MM.1S (cell line): Measurements from ENCODE around the gene ZNF593.

ENCODE experiments used
- DNase-seq: peaks from one replicate; pipeline ENCODE4 v3.0.0-alpha.2; 2015
- H2AFZ ChIP-seq: fragments of 300-600 bp; sonication (generic); 2 replicates; pipeline ENCODE4 v1.6.0; 2016; ENCODE audit warnings: antibody characterized with exemption, low read length
- H3F3A ChIP-seq: fragments of 300-600 bp; sonication (generic); 2 replicates; pipeline ENCODE4 v1.6.1; 2016; ENCODE audit warnings: mild to moderate bottlenecking, antibody characterized with exemption, low read length, moderate library complexity, mixed read lengths; ENCODE audit not compliant: insufficient read depth
- H3K27ac ChIP-seq: fragments of 300-600 bp; sonication (generic); 2 replicates; pipeline ENCODE4 v1.5.1; 2016; ENCODE audit warnings: mild to moderate bottlenecking, low read length
- H3K27me3 ChIP-seq: fragments of 300-600 bp; sonication (generic); replicated peaks from 2 replicates; pipeline ENCODE4 v1.6.0; 2016; ENCODE audit warnings: low read length; ENCODE audit not compliant: insufficient read depth
- H3K36me3 ChIP-seq: fragments of 300-600 bp; sonication (generic); replicated peaks from 2 replicates; pipeline ENCODE4 v1.6.1; 2016; ENCODE audit warnings: mild to moderate bottlenecking, low read length, mixed read lengths; ENCODE audit not compliant: insufficient read depth
- H3K4me1 ChIP-seq: fragments of 300-600 bp; sonication (generic); 2 replicates; pipeline ENCODE4 v1.6.1; 2016; ENCODE audit warnings: low read length, mixed read lengths
- H3K4me2 ChIP-seq: fragments of 300-600 bp; sonication (generic); 2 replicates; pipeline ENCODE4 v1.6.0; 2016; ENCODE audit warnings: low read depth, low read length
- H3K4me3 ChIP-seq: fragments of 300-600 bp; sonication (generic); 2 replicates; pipeline ENCODE4 v1.5.1; 2016; ENCODE audit warnings: low read length, mixed read lengths
- H3K79me2 ChIP-seq: fragments of 300-600 bp; sonication (generic); 2 replicates; pipeline ENCODE4 v1.6.1; 2016; ENCODE audit warnings: mixed run types, low read length, mixed read lengths
- H3K9ac ChIP-seq: fragments of 300-600 bp; sonication (generic); 2 replicates; pipeline ENCODE4 v1.6.1; 2016; ENCODE audit warnings: low read length, mixed read lengths
- H3K9me2 ChIP-seq: fragments of 300-600 bp; sonication (generic); replicated peaks from 2 replicates; pipeline ENCODE4 v1.6.1; 2016; ENCODE audit warnings: mild to moderate bottlenecking, low read length, mixed read lengths; ENCODE audit not compliant: insufficient read depth
- H3K9me3 ChIP-seq: fragments of 300-600 bp; sonication (generic); replicated peaks from 2 replicates; pipeline ENCODE4 v1.6.1; 2016; ENCODE audit warnings: mild to moderate bottlenecking, low read length, mixed read lengths; ENCODE audit not compliant: insufficient read depth
- H4K20me1 ChIP-seq: fragments of 300-600 bp; sonication (generic); 2 replicates; pipeline ENCODE4 v1.6.1; 2016; ENCODE audit warnings: mild to moderate bottlenecking, low read length, moderate library complexity, mixed read lengths; ENCODE audit not compliant: insufficient read depth
- CTCF ChIP-seq: fragments of 300-600 bp; sonication (generic); IDR thresholded peaks from 2 replicates; pipeline ENCODE4 v1.5.1; 2016; ENCODE audit warnings: antibody characterized with exemption, low read length, mixed read lengths
- EZH2 ChIP-seq: fragments of 300-600 bp; sonication (generic); optimal IDR thresholded peaks from 2 replicates; pipeline ENCODE3; 2017; ENCODE audit warnings: low read depth, mild to moderate bottlenecking, antibody characterized with exemption, low read length, mixed read lengths
- EZH2phosphoT487 ChIP-seq: fragments of 300-600 bp; sonication (generic); IDR thresholded peaks from 2 replicates; pipeline ENCODE4 v1.6.1; 2018; ENCODE audit warnings: antibody characterized with exemption, low read length

The ZNF593 gene

GRCh38 chr1:26177182-26177684, 7.5 kb downstream of the ZNF593 start, which contains the start of gene CNKSR1:
Gene CNKSR1 (plus strand): TSS chr1:26177491. CDS start chr1:26177548, 57 bp downstream.
- Histone ChIP-seq H3K9me3 (no peaks in the 10 kb centered on the region), H3K4me3 (peak within 1 kb of the TSS; percentile 65), H3K79me2 (peaks cover 10% of the 10 kb centered on the region), H3K9me2 (no peaks in the 10 kb centered on the region), H2AFZ (peak within 1 kb of the TSS; percentile 51), H3K36me3 (no peaks in the 10 kb centered on the region), H4K20me1 (no peaks in the 10 kb centered on the region), H3F3A (no peaks in the 10 kb centered on the region), H3K4me2 (peak within 1 kb of the TSS; percentile 49; the same call in 1 of the 2 replicates), H3K9ac (peak within 1 kb of the TSS; percentile 45; the same call in 1 of the 2 replicates), H3K27ac (no peak within 1 kb of the TSS), H3K27me3 (no peaks in the 10 kb centered on the region), H3K4me1 (peaks cover 14% of the 10 kb centered on the region)
- TF ChIP-seq CTCF: peak; percentile 29
- TF ChIP-seq EZH2: no peak
- peak; percentile 69 for DNase-seq

DNA sequence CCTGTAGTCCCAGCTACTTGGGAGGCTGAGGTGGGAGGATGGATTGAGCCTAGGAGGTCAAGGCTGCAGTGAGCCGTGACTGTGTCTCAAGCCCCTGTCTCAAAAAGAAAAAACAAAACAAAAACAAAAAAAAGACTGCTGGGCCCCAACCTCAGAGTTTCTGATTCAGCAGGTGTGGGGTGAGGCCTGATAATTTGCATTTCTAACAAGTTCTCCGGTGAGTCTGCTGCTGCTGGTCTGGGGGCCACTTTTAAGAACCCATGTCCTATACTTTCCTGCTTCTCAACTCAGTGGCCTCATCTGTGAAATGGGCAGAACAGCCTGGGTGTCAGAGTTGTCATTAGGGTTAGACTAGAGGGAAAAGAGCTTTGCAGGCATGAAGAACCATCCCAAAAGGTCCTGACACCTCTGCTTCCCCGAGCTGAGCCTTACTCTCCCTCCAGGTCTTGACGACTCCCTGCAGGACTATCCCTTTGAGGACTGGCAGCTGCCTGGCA, 10.3 kb downstream of the ZNF593 start:
- H3K4me3 ChIP-seq: no peak overlapping the region
- TF ChIP-seq EZH2: no peak
- TF ChIP-seq CTCF: no peak
- no peak for TF ChIP-seq EZH2phosphoT487

DNA sequence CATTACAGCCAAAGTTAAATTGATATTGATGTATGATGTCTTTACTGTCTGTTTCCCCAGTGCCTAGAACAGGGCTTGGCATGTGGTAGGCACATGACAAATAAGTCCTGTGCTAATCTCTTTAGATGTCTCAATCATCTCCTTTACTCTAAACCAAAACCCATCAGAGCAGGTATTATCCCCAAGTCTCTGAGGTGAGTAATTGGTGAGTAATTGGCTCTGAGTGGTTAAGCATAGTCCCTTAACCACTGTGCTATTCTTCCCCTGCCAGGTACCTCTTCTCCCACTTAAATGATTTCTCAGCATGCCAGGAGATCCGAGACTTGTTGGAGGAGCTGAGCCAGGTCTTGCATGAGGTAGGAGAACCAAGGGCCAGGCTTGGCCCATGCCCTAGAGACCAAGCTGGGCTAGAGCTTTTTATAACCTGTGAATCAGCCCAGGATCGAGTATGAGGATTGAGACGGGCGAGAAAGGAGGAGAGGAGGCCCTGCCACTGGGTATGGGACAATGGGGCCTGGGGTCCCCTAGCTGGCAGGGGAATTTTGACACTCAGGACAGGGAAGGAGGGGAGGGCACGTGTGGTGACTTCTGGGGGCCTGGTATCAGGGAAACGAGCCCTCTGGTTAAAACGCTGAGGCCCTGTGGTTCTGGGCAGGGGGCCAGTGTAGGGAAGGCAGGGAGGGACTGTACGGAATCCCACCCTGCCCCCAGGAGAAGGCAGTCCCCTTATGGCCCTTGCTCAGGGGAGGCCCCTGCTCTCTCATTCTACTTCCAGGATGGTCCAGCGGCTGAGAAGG, 12.1 kb downstream of the ZNF593 start:
- Histone ChIP-seq H4K20me1 (no peaks in the 10 kb centered on the region), H3F3A (no peaks in the 10 kb centered on the region), H3K4me1 (peaks cover 14% of the 10 kb centered on the region), H3K9me2 (no peaks in the 10 kb centered on the region), H3K9ac (no peak overlapping the region), H3K27ac (no peak overlapping the region), H3K9me3 (no peaks in the 10 kb centered on the region), H3K4me3 (no peak overlapping the region), H3K36me3 (no peaks in the 10 kb centered on the region), H2AFZ (no peak overlapping the region), H3K27me3 (no peaks in the 10 kb centered on the region), H3K4me2 (no peak overlapping the region), H3K79me2 (peaks cover 10% of the 10 kb centered on the region)
- DNase-seq: no peak
- no peak for TF ChIP-seq CTCF

More for the DNA sequence above, 10.3 kb downstream of the ZNF593 start:
- Histone ChIP-seq H3K27me3 (no peaks in the 10 kb centered on the region), H3F3A (no peaks in the 10 kb centered on the region), H3K9ac (peak overlapping the region; percentile 31; the same call in 1 of the 2 replicates), H3K27ac (peak overlapping the region; percentile 29; the same call in 1 of the 2 replicates), H3K9me3 (no peaks in the 10 kb centered on the region), H3K9me2 (no peaks in the 10 kb centered on the region), H3K4me2 (peak overlapping the region; percentile 63), H3K79me2 (peaks cover 10% of the 10 kb centered on the region), H3K4me1 (peaks cover 14% of the 10 kb centered on the region), H2AFZ (peak overlapping the region; percentile 77), H4K20me1 (no peaks in the 10 kb centered on the region), H3K36me3 (no peaks in the 10 kb centered on the region)
- DNase-seq: no peak
